Endodermal cell (in vitro differentiated cells): Measurements from ENCODE around the gene TRIM44. TPM values are rescaled to one million over a fixed set of nuclear protein-coding genes. Genes with fewer than 3 reads are reported as not detected.

Experiments
- DNase-seq: peaks from one replicate; pipeline ENCODE4 v3.0.0-alpha.2; 2017
- H3K27ac ChIP-seq: 2 replicates; pipeline ENCODE4 v1.5.1; 2013; ENCODE audit warnings: mild to moderate bottlenecking, low read depth, low read length, moderate library complexity
- H3K27me3 ChIP-seq: 2 replicates; pipeline ENCODE4 v1.6.1; 2013; ENCODE audit warnings: mild to moderate bottlenecking, low read length, moderate library complexity; ENCODE audit not compliant: insufficient read depth, control insufficient read depth, poor library complexity, severe bottlenecking
- H3K36me3 ChIP-seq: 2 replicates; pipeline ENCODE4 v1.7.0; 2013; ENCODE audit warnings: mild to moderate bottlenecking, low read length, moderate library complexity; ENCODE audit not compliant: control insufficient read depth, insufficient read depth
- H3K4me1 ChIP-seq: one replicate; pipeline ENCODE4 v1.7.0; 2013; ENCODE audit warnings: low read length; ENCODE audit not compliant: control insufficient read depth, insufficient read depth
- H3K4me3 ChIP-seq: 2 replicates; pipeline ENCODE4 v1.5.1; 2013; ENCODE audit warnings: mild to moderate bottlenecking, low read length, moderate library complexity
- H3K9ac ChIP-seq: 2 replicates; pipeline ENCODE4 v1.6.1; 2013; ENCODE audit warnings: mild to moderate bottlenecking, low read length, moderate library complexity; ENCODE audit not compliant: poor library complexity, severe bottlenecking; ENCODE audit errors: extremely low read depth
- H3K9me3 ChIP-seq: 2 replicates; pipeline ENCODE4 v1.6.1; 2013; ENCODE audit warnings: mild to moderate bottlenecking, low read length, moderate library complexity; ENCODE audit not compliant: control insufficient read depth
- H3K27ac Mint-ChIP-seq: 2 replicates; pipeline ENCODE4 v1.8.0; 2020; ENCODE audit warnings: mixed read lengths
- H3K27me3 Mint-ChIP-seq: 2 replicates; pipeline ENCODE4 v1.8.0; 2021; ENCODE audit warnings: mild to moderate bottlenecking, mixed read lengths; ENCODE audit not compliant: insufficient read depth
- H3K36me3 Mint-ChIP-seq: 2 replicates; pipeline ENCODE4 v1.8.0; 2020; ENCODE audit warnings: low read depth, mixed read lengths
- H3K4me1 Mint-ChIP-seq: 2 replicates; pipeline ENCODE4 v1.8.0; 2020; ENCODE audit warnings: mixed read lengths
- H3K4me3 Mint-ChIP-seq: 2 replicates; pipeline ENCODE4 v1.8.0; 2020; ENCODE audit warnings: mild to moderate bottlenecking, moderate library complexity, mixed read lengths
- H3K9me3 Mint-ChIP-seq: 2 replicates; pipeline ENCODE4 v1.8.0; 2020; ENCODE audit warnings: mild to moderate bottlenecking, mixed read lengths
- WGBS, 2 experiments: methylation state at CpG; one replicate each; pipeline versions ENCODE4 v1.1.5 to v1.1.7; 2013; ENCODE audit warnings: missing lambda C conversion rate in 2 of 2, mixed read lengths in 1 of 2; ENCODE audit not compliant: insufficient coverage in 1 of 2, insufficient read length in 1 of 2; 5-methylcytosine and 5-hydroxymethylcytosine counted together
- total RNA-seq, 2 donors: library from RNA; stranded (reverse); fragmentation: NEBNext Ultra II Directional in 1 of 2; extraction: Animal tissue kit (Norgen Biotek cat#: 25700) in 1 of 2; gene quantifications; 2 replicates in 1 of 2; 3 replicates in 1 of 2; pipeline ENCODE4 v1.2.1, GENCODE V29; 2021
- TF ChIP-seq, protein P1 (sequence below): fragments of 200-600 bp; sonication (generic); conservative IDR thresholded peaks from 2 replicates; pipeline ENCODE4 v1.5.0; 2021; ENCODE audit warnings: antibody characterized with exemption, mild to moderate bottlenecking

The TRIM44 gene
- total RNA-seq, 2 donors from 2014 or later: 48.5 to 63.8 TPM

- no peak overlapping the region for H3K9ac ChIP-seq
- peaks cover 12% of the 10 kb centered on the region for H3K9me3 Mint-ChIP-seq
These were observed 73.3 kb downstream of the TRIM44 start for GRCh38 chr11:35735903-35736302.

DNA sequence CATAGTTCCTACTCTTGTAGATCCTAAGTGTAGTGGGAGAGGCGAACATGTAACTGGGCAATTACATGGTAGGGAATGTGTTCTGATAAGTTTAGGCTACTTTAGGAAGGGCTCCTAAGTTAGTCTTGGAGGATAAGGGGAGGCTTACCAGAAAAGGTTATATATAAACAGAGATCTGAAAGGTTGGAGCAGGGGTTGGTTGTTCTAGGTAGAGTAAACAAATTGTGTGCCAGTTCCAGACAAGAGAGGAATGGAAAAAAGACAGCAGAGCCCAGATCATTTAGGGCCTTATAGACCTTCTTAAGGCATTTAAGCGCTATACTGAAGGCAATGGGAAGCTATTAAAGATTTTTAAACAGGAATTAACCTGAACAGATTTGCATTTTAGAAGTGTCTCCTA, 74.4 kb downstream of the TRIM44 start:
- no peaks in the 10 kb centered on the region for H3K27me3 Mint-ChIP-seq
- Histone ChIP-seq H3K9ac (no peak overlapping the region), H3K4me1 (no peaks in the 10 kb centered on the region), H3K9me3 (peaks cover 7% of the 10 kb centered on the region), H3K27me3 (no peaks in the 10 kb centered on the region), H3K4me3 (no peak overlapping the region), H3K36me3 (peaks cover 16% of the 10 kb centered on the region), H3K27ac (no peak overlapping the region)
- 89 to 100% methylated on average over 1 to 2 of the region's 2 CpGs for WGBS, 2 experiments
- no peaks in the 10 kb centered on the region for H3K4me1 Mint-ChIP-seq
- TF ChIP-seq, protein P1, sequence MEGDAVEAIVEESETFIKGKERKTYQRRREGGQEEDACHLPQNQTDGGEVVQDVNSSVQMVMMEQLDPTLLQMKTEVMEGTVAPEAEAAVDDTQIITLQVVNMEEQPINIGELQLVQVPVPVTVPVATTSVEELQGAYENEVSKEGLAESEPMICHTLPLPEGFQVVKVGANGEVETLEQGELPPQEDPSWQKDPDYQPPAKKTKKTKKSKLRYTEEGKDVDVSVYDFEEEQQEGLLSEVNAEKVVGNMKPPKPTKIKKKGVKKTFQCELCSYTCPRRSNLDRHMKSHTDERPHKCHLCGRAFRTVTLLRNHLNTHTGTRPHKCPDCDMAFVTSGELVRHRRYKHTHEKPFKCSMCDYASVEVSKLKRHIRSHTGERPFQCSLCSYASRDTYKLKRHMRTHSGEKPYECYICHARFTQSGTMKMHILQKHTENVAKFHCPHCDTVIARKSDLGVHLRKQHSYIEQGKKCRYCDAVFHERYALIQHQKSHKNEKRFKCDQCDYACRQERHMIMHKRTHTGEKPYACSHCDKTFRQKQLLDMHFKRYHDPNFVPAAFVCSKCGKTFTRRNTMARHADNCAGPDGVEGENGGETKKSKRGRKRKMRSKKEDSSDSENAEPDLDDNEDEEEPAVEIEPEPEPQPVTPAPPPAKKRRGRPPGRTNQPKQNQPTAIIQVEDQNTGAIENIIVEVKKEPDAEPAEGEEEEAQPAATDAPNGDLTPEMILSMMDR: no peak
- H3K4me3 Mint-ChIP-seq: no peak overlapping the region
- H3K36me3 Mint-ChIP-seq: peaks cover 34% of the 10 kb centered on the region
- H3K27ac Mint-ChIP-seq: no peak overlapping the region
- H3K9me3 Mint-ChIP-seq: peaks cover 10% of the 10 kb centered on the region
- DNase-seq: no peak

More at GRCh38 chr11:35735903-35736302, 73.3 kb downstream of the TRIM44 start:
- H3K27me3 ChIP-seq: no peaks in the 10 kb centered on the region
- H3K9me3 ChIP-seq: peaks cover 12% of the 10 kb centered on the region
- no peak overlapping the region for H3K27ac Mint-ChIP-seq
- no peaks in the 10 kb centered on the region for H3K27me3 Mint-ChIP-seq
- peaks cover 42% of the 10 kb centered on the region for H3K36me3 Mint-ChIP-seq
- H3K4me1 ChIP-seq: no peaks in the 10 kb centered on the region
- H3K36me3 ChIP-seq: peaks cover 16% of the 10 kb centered on the region
- no peak for DNase-seq
- no peak overlapping the region for H3K4me3 ChIP-seq
- no peaks in the 10 kb centered on the region for H3K4me1 Mint-ChIP-seq
- H3K4me3 Mint-ChIP-seq: no peak overlapping the region
- TF ChIP-seq, protein P1: no peak
- no peak overlapping the region for H3K27ac ChIP-seq

DNA sequence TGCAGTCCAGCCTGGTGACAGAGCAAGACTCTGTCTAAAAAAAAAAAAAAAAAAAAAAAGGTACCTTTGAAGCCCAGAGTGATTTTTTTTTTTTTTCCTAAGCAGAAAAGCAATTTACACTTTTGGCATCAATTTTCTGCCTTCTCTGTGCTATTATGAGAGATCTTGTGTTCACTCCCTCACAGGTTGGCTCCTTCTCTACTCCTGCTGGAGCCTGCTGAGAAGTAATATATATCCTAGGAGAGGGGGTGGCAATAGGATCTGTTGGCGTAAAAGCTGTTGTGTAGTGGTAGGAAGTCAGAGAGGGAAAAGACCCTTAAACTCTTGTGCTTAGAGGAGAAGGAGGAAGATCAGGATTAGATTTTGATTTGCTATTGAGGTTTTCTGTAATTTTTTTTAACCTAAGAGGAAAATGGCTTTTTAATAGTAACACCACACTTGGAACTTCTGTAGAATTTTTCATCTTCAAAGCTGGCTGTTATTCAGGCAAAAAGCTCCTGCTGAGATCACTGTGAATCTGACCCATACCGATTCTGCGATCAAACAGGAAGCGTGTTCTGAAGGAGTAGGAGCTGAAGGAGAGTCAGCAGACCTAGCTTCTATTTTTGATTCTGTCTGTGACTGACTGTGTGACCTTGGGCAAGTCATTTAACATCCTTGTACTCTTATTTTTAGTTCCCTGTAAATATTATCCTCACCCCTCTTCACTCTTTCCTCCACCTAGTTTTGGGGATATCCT, 77.7 kb downstream of the TRIM44 start:
- H3K4me3 ChIP-seq: no peak overlapping the region
- H3K27me3 Mint-ChIP-seq: no peaks in the 10 kb centered on the region

More for the DNA sequence above, 77.7 kb downstream of the TRIM44 start:
- Mint-ChIP-seq H3K9me3 (no peaks in the 10 kb centered on the region), H3K4me3 (no peak overlapping the region), H3K36me3 (peaks cover 25% of the 10 kb centered on the region), H3K4me1 (no peaks in the 10 kb centered on the region), H3K27ac (no peak overlapping the region)
- H3K4me1 ChIP-seq: no peaks in the 10 kb centered on the region
- WGBS, 2 experiments: 94 to 95% methylated on average over 3 to 4 of the region's 4 CpGs
- H3K9ac ChIP-seq: no peak overlapping the region
- H3K27ac ChIP-seq: no peak overlapping the region
- TF ChIP-seq, protein P1: no peak
- no peaks in the 10 kb centered on the region for H3K27me3 ChIP-seq
- peaks cover 11% of the 10 kb centered on the region for H3K36me3 ChIP-seq
- H3K9me3 ChIP-seq: no peaks in the 10 kb centered on the region
- no peak for DNase-seq
